H9 (cell line): ENCODE results near the gene KRTAP10-11. TPM values are rescaled to one million over a fixed set of nuclear protein-coding genes. Genes with fewer than 3 reads are reported as not detected.

Experiments used
- DNase-seq: peaks from one replicate; pipeline ENCODE4 v3.0.0-alpha.2; 2017
- H2AFZ ChIP-seq: one replicate; pipeline ENCODE4 v1.6.1; 2013; ENCODE audit warnings: mild to moderate bottlenecking, low read length, control low read depth, moderate library complexity
- H2AK5ac ChIP-seq: 2 replicates; pipeline ENCODE4 v1.6.1; 2013; ENCODE audit warnings: low read length, control low read depth, mixed read lengths; ENCODE audit not compliant: insufficient read length
- H2BK120ac ChIP-seq: one replicate; pipeline ENCODE4 v1.6.1; 2013; ENCODE audit warnings: low read depth, mild to moderate bottlenecking, low read length, control low read depth, inconsistent platforms; ENCODE audit not compliant: poor library complexity, severe bottlenecking
- H2BK12ac ChIP-seq: 2 replicates; pipeline ENCODE4 v1.6.1; 2013; ENCODE audit warnings: low read length, control low read depth, mixed read lengths, low read depth; ENCODE audit not compliant: insufficient read length
- H2BK15ac ChIP-seq: 2 replicates; pipeline ENCODE4 v1.6.1; 2013; ENCODE audit warnings: low read depth, low read length, control low read depth
- H2BK20ac ChIP-seq: one replicate; pipeline ENCODE4 v1.6.1; 2013; ENCODE audit warnings: low read depth, mild to moderate bottlenecking, low read length, control low read depth, inconsistent platforms; ENCODE audit not compliant: poor library complexity, severe bottlenecking
- H2BK5ac ChIP-seq: 2 replicates; pipeline ENCODE4 v1.6.1; 2013; ENCODE audit warnings: low read length, control low read depth, mixed read lengths; ENCODE audit not compliant: insufficient read length
- H3K14ac ChIP-seq: 2 replicates; pipeline ENCODE4 v1.6.1; 2013; ENCODE audit warnings: low read length, control low read depth; ENCODE audit not compliant: insufficient read depth
- H3K18ac ChIP-seq: 2 replicates; pipeline ENCODE4 v1.6.1; 2013; ENCODE audit warnings: low read depth, mild to moderate bottlenecking, mixed read lengths, low read length, control low read depth; ENCODE audit not compliant: insufficient read length
- H3K23ac ChIP-seq: 2 replicates; pipeline ENCODE4 v1.6.1; 2013; ENCODE audit warnings: low read length, control low read depth, mixed read lengths, low read depth; ENCODE audit not compliant: insufficient read length
- H3K23me2 ChIP-seq: 2 replicates; pipeline ENCODE4 v1.6.1; 2013; ENCODE audit warnings: low read depth, mild to moderate bottlenecking, mixed read lengths, low read length, control low read depth; ENCODE audit not compliant: insufficient read length, poor library complexity, severe bottlenecking
- H3K27ac ChIP-seq: 2 replicates; pipeline ENCODE4 v1.5.1; 2013; ENCODE audit warnings: low read length, control low read depth, mixed read lengths, low read depth; ENCODE audit not compliant: insufficient read length
- H3K27me3 ChIP-seq: 2 replicates; pipeline ENCODE4 v1.6.1; 2013; ENCODE audit warnings: low read length, control low read depth, inconsistent platforms; ENCODE audit not compliant: insufficient read depth
- H3K4ac ChIP-seq: 2 replicates; pipeline ENCODE4 v1.6.1; 2013; ENCODE audit warnings: low read depth, mild to moderate bottlenecking, control low read depth, inconsistent platforms, low read length, moderate library complexity
- H3K4me1 ChIP-seq: 2 replicates; pipeline ENCODE4 v1.6.1; 2013; ENCODE audit warnings: low read length, control low read depth, inconsistent platforms; ENCODE audit not compliant: insufficient read depth
- H3K4me2 ChIP-seq: 2 replicates; pipeline ENCODE4 v1.6.1; 2013; ENCODE audit warnings: low read length, control low read depth, mixed read lengths; ENCODE audit not compliant: insufficient read length, insufficient read depth
- H3K56ac ChIP-seq: 2 replicates; pipeline ENCODE4 v1.6.1; 2013; ENCODE audit warnings: low read depth, mild to moderate bottlenecking, mixed read lengths, low read length, control low read depth; ENCODE audit not compliant: insufficient read length
- H3K79me1 ChIP-seq: 2 replicates; pipeline ENCODE4 v1.6.1; 2013; ENCODE audit warnings: low read depth, mild to moderate bottlenecking, moderate library complexity, low read length, control low read depth, inconsistent platforms; ENCODE audit not compliant: insufficient read depth, poor library complexity, severe bottlenecking
- H3K79me2 ChIP-seq: 2 replicates; pipeline ENCODE4 v1.6.1; 2013; ENCODE audit warnings: low read length, control low read depth, inconsistent platforms; ENCODE audit not compliant: insufficient read depth
- H3K9ac ChIP-seq: 2 replicates; pipeline ENCODE4 v1.6.1; 2013; ENCODE audit warnings: low read length, control low read depth, mixed read lengths; ENCODE audit not compliant: insufficient read length; ENCODE audit errors: extremely low read depth
- H3K9me3 ChIP-seq: one replicate; pipeline ENCODE4 v1.6.1; 2013; ENCODE audit warnings: low read depth, low read length, inconsistent platforms; ENCODE audit not compliant: control insufficient read depth
- H3T11ph ChIP-seq: one replicate; pipeline ENCODE4 v1.6.1; 2013; ENCODE audit warnings: mild to moderate bottlenecking, low read length, control low read depth, inconsistent platforms
- H4K20me1 ChIP-seq: one replicate; pipeline ENCODE4 v1.6.1; 2013; ENCODE audit not compliant: control insufficient read depth, insufficient read length, insufficient read depth
- H4K5ac ChIP-seq: 2 replicates; pipeline ENCODE4 v1.6.1; 2013; ENCODE audit warnings: low read depth, mild to moderate bottlenecking, mixed read lengths, low read length, control low read depth; ENCODE audit not compliant: insufficient read length
- H4K8ac ChIP-seq: replicated peaks from 2 replicates; pipeline ENCODE4 v1.6.1; 2013; ENCODE audit warnings: low read length, control low read depth, mixed read lengths, low read depth; ENCODE audit not compliant: insufficient read length
- H4K91ac ChIP-seq: 2 replicates; pipeline ENCODE4 v1.6.1; 2013; ENCODE audit warnings: low read depth, mild to moderate bottlenecking, moderate library complexity, mixed read lengths, low read length, control low read depth; ENCODE audit not compliant: insufficient read length
- H3K27ac Mint-ChIP-seq, 3 experiments: 2 replicates in 2 of 3; 3 replicates in 1 of 3; pipeline ENCODE4 v1.8.0; 2020 to 2021; ENCODE audit warnings: mixed read lengths in 3 of 3, mild to moderate bottlenecking in 1 of 3, moderate library complexity in 1 of 3
- H3K27me3 Mint-ChIP-seq: 2 replicates; pipeline ENCODE4 v1.8.0; 2021; ENCODE audit warnings: low read depth, mild to moderate bottlenecking, moderate library complexity, mixed read lengths
- H3K36me3 Mint-ChIP-seq, 3 experiments: 2 replicates in 2 of 3; 3 replicates in 1 of 3; pipeline ENCODE4 v1.8.0; 2020 to 2021; ENCODE audit warnings: low read depth in 3 of 3, mixed read lengths in 3 of 3; ENCODE audit not compliant: insufficient read depth in 1 of 3
- H3K4me1 Mint-ChIP-seq, 2 experiments: 2 replicates each; pipeline ENCODE4 v1.8.0; 2020; ENCODE audit warnings: mixed read lengths in 2 of 2
- H3K4me3 Mint-ChIP-seq, 2 experiments: 2 replicates in 1 of 2; 3 replicates in 1 of 2; pipeline ENCODE4 v1.8.0; 2020 to 2021; ENCODE audit warnings: mild to moderate bottlenecking in 2 of 2, mixed read lengths in 2 of 2, moderate library complexity in 1 of 2
- H3K9me3 Mint-ChIP-seq, 2 experiments: 2 replicates in 1 of 2; 3 replicates in 1 of 2; pipeline ENCODE4 v1.8.0; 2020; ENCODE audit warnings: mild to moderate bottlenecking in 2 of 2, mixed read lengths in 2 of 2, moderate library complexity in 1 of 2
- total RNA-seq: library from RNA; stranded (reverse); gene quantifications from 2 replicates; pipeline ENCODE4 v1.2.1, GENCODE V29; 2021
- TF ChIP-seq, protein P1 (sequence below): fragments of 200-600 bp; sonication (generic); conservative IDR thresholded peaks from 3 replicates; pipeline ENCODE4 v1.8.0; 2021; ENCODE audit warnings: antibody characterized with exemption, mild to moderate bottlenecking

KRTAP10-11 gene
- total RNA-seq, 1 experiment from 2014 or later: not detected

GRCh38 chr21:44623575-44623974 lies 22.6 kb upstream of the KRTAP10-11 start:
- Mint-ChIP-seq H3K9me3 (peaks cover 50 to 54% of the 10 kb centered on the region in 2 experiments), H3K27me3 (peaks cover 5% of the 10 kb centered on the region), H3K27ac (no peak overlapping the region), H3K4me3 (no peak overlapping the region), H3K4me1 (peaks cover 6 to 7% of the 10 kb centered on the region in 2 experiments; a peak in 3 of 4 replicates), H3K36me3 (peaks cover 12 to 46% (median 30%) of the 10 kb centered on the region in 3 experiments)
- Histone ChIP-seq H4K91ac (no peak overlapping the region), H4K8ac (no peak overlapping the region), H3K9ac (no peak overlapping the region), H3K23me2 (no peaks in the 10 kb centered on the region), H4K5ac (no peak overlapping the region), H3K14ac (no peak overlapping the region), H3K4me2 (no peak overlapping the region), H3K9me3 (peaks cover 4% of the 10 kb centered on the region), H2BK5ac (no peak overlapping the region), H2BK120ac (no peak overlapping the region), H3K27ac (no peak overlapping the region), H4K20me1 (no peaks in the 10 kb centered on the region), H3K79me2 (no peaks in the 10 kb centered on the region), H3K4ac (no peak overlapping the region), H2BK20ac (no peak overlapping the region), H2AFZ (no peak overlapping the region), H2BK15ac (no peak overlapping the region), H3T11ph (no peak overlapping the region), H2AK5ac (no peak overlapping the region), H3K27me3 (no peaks in the 10 kb centered on the region), H2BK12ac (no peak overlapping the region), H3K18ac (no peak overlapping the region), H3K23ac (no peak overlapping the region), H3K56ac (no peak overlapping the region), H3K4me1 (no peaks in the 10 kb centered on the region), H3K79me1 (no peaks in the 10 kb centered on the region)
- TF ChIP-seq, protein P1, sequence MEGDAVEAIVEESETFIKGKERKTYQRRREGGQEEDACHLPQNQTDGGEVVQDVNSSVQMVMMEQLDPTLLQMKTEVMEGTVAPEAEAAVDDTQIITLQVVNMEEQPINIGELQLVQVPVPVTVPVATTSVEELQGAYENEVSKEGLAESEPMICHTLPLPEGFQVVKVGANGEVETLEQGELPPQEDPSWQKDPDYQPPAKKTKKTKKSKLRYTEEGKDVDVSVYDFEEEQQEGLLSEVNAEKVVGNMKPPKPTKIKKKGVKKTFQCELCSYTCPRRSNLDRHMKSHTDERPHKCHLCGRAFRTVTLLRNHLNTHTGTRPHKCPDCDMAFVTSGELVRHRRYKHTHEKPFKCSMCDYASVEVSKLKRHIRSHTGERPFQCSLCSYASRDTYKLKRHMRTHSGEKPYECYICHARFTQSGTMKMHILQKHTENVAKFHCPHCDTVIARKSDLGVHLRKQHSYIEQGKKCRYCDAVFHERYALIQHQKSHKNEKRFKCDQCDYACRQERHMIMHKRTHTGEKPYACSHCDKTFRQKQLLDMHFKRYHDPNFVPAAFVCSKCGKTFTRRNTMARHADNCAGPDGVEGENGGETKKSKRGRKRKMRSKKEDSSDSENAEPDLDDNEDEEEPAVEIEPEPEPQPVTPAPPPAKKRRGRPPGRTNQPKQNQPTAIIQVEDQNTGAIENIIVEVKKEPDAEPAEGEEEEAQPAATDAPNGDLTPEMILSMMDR: no peak
- DNase-seq: no peak
